HG03439 (cell line): ENCODE results near the gene TEX261.

Experiments
- ATAC-seq: cut with Tn5 transposase; IDR thresholded peaks from one replicate; pipeline ENCODE4 v1.9.1; 2021; ENCODE audit warnings: mild to moderate bottlenecking, moderate library complexity; ENCODE audit not compliant: unreplicated experiment

Gene TEX261

DNA sequence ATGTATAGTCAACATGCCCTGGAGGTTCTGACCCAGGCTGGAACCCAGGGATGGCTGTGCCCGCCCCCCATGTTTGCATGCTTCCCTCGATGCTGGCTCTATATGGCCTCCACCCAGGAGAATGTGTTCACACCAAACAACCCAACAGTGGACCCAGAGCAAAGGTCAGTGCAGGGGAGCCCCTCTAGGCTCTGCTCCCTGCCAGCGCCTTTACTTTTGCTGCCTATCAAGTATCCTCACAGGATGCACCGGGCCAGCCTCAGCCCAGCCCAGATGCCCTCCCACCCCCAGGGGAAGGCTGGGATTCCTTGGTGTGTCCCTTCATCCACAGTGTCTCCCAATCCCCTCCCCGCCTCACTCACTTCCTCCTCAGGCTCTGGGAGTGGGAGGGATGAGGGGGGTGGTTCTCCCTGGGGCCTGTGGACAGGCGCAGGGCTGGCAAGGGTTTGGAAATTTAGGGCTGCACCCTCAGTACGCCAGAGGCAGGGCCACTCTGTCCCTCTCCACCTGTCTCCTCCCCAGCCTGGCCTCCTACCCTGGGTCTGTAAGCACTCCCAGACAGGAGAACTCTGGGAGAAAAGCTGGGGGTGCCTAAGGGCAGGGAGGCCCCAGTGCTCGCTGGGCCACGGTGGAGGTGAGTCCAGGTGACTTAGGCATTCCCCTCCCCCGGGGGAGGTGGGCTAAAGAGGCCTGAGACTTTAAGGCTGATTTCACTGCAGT lies 56.6 kb downstream of the TEX261 start:
- ATAC-seq, result no peak

DNA sequence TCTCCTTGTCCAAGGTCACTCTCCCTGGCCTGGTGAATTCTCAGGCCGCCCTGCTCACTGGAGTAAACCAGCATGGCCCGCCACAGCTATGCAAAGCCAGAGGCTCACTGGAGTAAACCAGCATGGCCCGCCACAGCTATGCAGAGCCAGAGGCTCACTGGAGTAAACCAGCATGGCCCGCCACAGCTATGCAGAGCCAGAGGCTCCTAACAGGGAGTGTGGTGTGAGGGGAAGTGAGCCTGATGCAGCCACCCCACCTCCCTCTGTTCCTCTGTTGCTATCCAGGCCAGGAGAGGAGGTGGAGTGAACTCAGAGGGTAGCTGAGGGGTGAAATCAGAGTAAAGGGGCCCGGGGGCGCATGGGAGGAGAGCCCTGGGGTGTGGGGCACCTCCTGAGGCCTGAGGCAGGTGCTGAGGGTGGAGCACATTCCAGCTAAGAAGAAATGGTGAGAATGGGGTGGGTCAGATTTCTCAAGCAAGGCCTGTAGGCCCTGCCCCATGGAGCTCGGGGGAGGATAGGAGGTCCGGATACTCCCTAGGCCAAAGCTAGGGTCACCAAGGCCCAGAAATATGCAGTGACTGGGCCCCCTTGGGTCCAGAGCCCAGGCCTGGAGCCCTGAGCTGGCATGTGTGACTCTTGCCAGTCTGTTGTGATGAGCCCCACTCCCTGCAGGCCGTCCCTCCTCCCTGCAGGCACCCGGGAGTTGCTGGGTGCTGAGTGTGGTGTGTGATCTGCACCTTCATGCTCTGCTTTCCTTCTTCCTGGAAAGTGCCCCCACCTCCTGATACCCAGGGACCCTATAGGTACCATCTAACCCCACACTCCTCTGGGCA lies 57.5 kb downstream of the TEX261 start:
- ATAC-seq, result no peak

DNA sequence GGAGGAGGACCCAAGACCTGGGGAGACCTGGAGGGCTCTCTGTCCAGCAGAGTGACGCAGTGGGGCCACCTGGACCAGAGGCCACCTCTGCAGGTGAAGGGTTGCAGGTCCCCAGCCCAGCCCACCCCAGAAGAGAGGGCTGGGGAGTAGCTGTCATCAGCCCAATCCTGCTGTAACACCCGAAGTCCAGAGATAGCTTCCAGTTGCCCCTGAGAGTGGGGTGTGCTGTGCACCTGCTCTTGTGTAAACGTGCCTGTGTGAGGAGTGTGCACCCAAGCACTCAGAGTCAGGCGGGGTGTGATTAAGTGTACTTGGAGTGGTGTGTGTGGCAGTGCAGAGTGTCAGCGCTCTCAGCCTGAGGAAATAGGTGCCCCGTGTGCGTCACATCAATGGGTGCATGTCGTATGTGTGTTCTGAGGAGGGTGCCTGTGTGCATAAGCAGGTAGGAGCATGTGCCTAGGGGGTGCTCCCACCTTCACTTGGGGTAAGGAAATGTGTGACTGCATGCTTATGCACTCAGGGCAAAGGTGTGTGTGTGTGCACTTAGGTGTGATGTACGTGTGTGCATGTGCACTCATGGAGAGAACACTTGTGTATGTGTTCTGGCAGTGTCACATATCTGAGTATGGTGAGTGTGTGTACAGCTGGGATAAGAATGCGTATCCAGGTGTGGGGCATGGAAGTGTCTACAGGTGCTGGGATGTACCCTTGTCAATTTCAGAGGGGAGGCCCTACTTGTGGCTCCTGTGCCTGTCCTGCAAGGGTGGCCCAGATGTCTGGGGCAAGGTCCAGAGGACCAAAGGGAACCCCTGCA lies 58.3 kb downstream of the TEX261 start:
- no peak for ATAC-seq
